Transverse colon (tissue), 4 donors: ENCODE results near the gene CDH22.

ENCODE experiments used
- CTCF ChIP-seq, 5 experiments: fragments of 200-600 bp in 3 of 5; fragments of 450-650 bp in 2 of 5; sonication (generic) in 3 of 5; IDR thresholded peaks; 1 replicate in 2 of 5; 2 replicates in 3 of 5; pipeline ENCODE4 v1.5.1; 2016 to 2017; ENCODE audit warnings: antibody characterized with exemption in 5 of 5, inconsistent platforms in 3 of 5, mild to moderate bottlenecking in 2 of 5, moderate library complexity in 1 of 5
- POLR2A ChIP-seq: fragments of 450-650 bp; IDR thresholded peaks from one replicate; pipeline ENCODE4 v1.6.1; 2016; ENCODE audit warnings: antibody characterized with exemption, mild to moderate bottlenecking, moderate library complexity
- POLR2AphosphoS5 ChIP-seq, 3 donors: sonication (generic); formaldehyde crosslinking; IDR thresholded peaks; one replicate each; pipeline ENCODE4 v1.6.1; 2016; ENCODE audit warnings: antibody characterized with exemption in 3 of 3

- TF ChIP-seq POLR2A, result no peak
- no peak for TF ChIP-seq CTCF (IDR thresholded peaks at IDR 0.05)
- no peak for TF ChIP-seq POLR2AphosphoS5 (IDR thresholded peaks at IDR 0.05)
These were observed 39.6 kb downstream of the CDH22 start for GRCh38 chr20:46268662-46269061.
